GM18526 (cell line): ENCODE results near the gene OR52R1.

Experiments
- POLR2A ChIP-seq: IDR thresholded peaks from 3 replicates; pipeline ENCODE4 v1.6.1; 2011; ENCODE audit not compliant: insufficient read length; ENCODE audit errors: extremely low read depth

OR52R1 gene

GRCh38 chr11:4804280-4804679 is at the start of gene OR52R1:
OR52R1 (minus strand) TSS chr11:4804380; CDS start chr11:4804380, 0 bp downstream.
- TF ChIP-seq POLR2A, result no peak

GRCh38 chr11:4851033-4851432 is 46.9 kb upstream of the OR52R1 start:
- TF ChIP-seq POLR2A, result no peak

- TF ChIP-seq POLR2A, result no peak
These were observed 44.8 kb upstream of the OR52R1 start, which contains the start of gene OR51S1 for GRCh38 chr11:4848908-4849532. OR51S1 (minus strand) TSS chr11:4849208; CDS start chr11:4849208, 0 bp downstream.

- TF ChIP-seq POLR2A, result no peak
These were observed 35.8 kb upstream of the OR52R1 start for GRCh38 chr11:4839851-4840549.

- no peak for TF ChIP-seq POLR2A
These were observed 26.7 kb upstream of the OR52R1 start for GRCh38 chr11:4830909-4831308.

GRCh38 chr11:4830346-4830745 is 26.2 kb upstream of the OR52R1 start:
- no peak for TF ChIP-seq POLR2A

GRCh38 chr11:4826425-4826824 is 22.2 kb upstream of the OR52R1 start:
- no peak for TF ChIP-seq POLR2A

GRCh38 chr11:4825132-4825531 is 21.0 kb upstream of the OR52R1 start:
- no peak for TF ChIP-seq POLR2A

GRCh38 chr11:4821021-4821420 is 16.8 kb upstream of the OR52R1 start, which contains the start of gene OR51F2:
OR51F2 (plus strand) TSS chr11:4821321; CDS start chr11:4821422, 101 bp downstream.
- TF ChIP-seq POLR2A, result no peak

- TF ChIP-seq POLR2A, result no peak
These were observed 5.1 kb upstream of the OR52R1 start for GRCh38 chr11:4809246-4809645.

GRCh38 chr11:4808476-4808875 is 4.3 kb upstream of the OR52R1 start:
- no peak for TF ChIP-seq POLR2A

GRCh38 chr11:4798427-4799183 is 5.6 kb downstream of the OR52R1 start:
- no peak for TF ChIP-seq POLR2A

GRCh38 chr11:4797206-4797605 is 7.0 kb downstream of the OR52R1 start:
- no peak for TF ChIP-seq POLR2A

- no peak for TF ChIP-seq POLR2A
These were observed 21.7 kb downstream of the OR52R1 start for GRCh38 chr11:4782454-4782853.

- no peak for TF ChIP-seq POLR2A
These were observed 34.3 kb downstream of the OR52R1 start, which contains the start of gene OR51F1 for GRCh38 chr11:4769838-4770237. OR51F1 (minus strand) TSS chr11:4769938; CDS start chr11:4769938, 0 bp downstream.

- TF ChIP-seq POLR2A, result no peak
These were observed 36.1 kb downstream of the OR52R1 start for GRCh38 chr11:4768094-4768493.
